ENCODE results near the gene LIG3. TPM values are rescaled to one million over a fixed set of nuclear protein-coding genes. Genes with fewer than 3 reads are reported as not detected.
"Not testable (repeated sequence)": the region's sequence is repeated elsewhere in the genome, so short reads cannot be mapped to it uniquely, and the experiment has no call there.

Gene LIG3
- total RNA-seq, 1 donor from 2014 or later = 44.7 TPM

DNA sequence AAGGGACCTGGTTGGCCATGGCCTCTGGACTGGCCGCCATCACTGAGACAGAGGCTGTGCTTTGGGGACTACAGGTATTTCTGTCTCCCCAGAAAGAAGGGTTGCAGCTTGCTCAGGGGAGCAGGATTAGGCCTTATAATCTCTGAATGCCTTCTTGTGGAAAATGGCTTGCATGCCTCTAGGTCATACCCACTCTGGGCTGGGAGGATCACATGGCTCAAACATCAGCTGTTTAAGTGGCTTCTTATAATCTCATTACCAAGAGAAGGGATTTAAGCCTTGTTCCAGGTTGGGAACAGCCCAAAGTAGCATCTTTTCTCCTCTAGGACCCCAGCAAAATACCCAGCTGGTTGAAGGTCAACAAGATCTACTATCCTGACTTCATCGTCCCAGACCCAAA is 19.1 kb downstream of the LIG3 start:
- no peak overlapping the region for H3K4me3 Mint-ChIP-seq (ENCODE audit: unreplicated experiment)
- TF ChIP-seq, protein P1, sequence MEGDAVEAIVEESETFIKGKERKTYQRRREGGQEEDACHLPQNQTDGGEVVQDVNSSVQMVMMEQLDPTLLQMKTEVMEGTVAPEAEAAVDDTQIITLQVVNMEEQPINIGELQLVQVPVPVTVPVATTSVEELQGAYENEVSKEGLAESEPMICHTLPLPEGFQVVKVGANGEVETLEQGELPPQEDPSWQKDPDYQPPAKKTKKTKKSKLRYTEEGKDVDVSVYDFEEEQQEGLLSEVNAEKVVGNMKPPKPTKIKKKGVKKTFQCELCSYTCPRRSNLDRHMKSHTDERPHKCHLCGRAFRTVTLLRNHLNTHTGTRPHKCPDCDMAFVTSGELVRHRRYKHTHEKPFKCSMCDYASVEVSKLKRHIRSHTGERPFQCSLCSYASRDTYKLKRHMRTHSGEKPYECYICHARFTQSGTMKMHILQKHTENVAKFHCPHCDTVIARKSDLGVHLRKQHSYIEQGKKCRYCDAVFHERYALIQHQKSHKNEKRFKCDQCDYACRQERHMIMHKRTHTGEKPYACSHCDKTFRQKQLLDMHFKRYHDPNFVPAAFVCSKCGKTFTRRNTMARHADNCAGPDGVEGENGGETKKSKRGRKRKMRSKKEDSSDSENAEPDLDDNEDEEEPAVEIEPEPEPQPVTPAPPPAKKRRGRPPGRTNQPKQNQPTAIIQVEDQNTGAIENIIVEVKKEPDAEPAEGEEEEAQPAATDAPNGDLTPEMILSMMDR (IDR thresholded peaks at IDR 0.05) = no peak

DNA sequence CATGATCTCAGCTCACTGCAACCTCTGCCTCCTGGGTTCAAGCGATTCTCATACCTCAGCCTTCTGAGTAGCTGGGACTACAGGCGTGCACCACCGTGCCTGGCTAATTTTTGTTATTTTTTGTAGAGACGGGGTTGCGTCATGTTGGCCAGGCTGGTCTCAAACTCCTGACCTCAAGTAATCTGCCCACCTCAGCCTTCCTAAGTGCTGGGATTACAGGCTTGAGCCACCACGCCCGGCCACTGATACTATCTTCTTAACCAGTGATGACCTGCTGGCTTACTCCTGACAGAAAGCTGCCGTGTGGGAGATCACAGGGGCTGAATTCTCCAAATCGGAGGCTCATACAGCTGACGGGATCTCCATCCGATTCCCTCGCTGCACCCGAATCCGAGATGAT is 20.7 kb downstream of the LIG3 start:
- not testable (repeated sequence) for H3K27ac Mint-ChIP-seq (ENCODE audit: unreplicated experiment); H3K4me3 Mint-ChIP-seq (ENCODE audit: unreplicated experiment); H3K9me3 Mint-ChIP-seq (ENCODE audit: unreplicated experiment); H3K27me3 Mint-ChIP-seq (ENCODE audit: unreplicated experiment); H3K36me3 Mint-ChIP-seq (ENCODE audit: unreplicated experiment); DNase-seq (ENCODE audit: extremely low spot score, unreplicated experiment)
- peaks cover 14% of the 10 kb centered on the region for H3K4me1 Mint-ChIP-seq (ENCODE audit: unreplicated experiment)

More for the DNA sequence above, 19.1 kb downstream of the LIG3 start:
- Mint-ChIP-seq H3K36me3 (ENCODE audit: unreplicated experiment) (peaks cover 14% of the 10 kb centered on the region), H3K27ac (ENCODE audit: unreplicated experiment) (no peak overlapping the region), H3K27me3 (ENCODE audit: unreplicated experiment) (no peaks in the 10 kb centered on the region), H3K4me1 (ENCODE audit: unreplicated experiment) (peaks cover 14% of the 10 kb centered on the region), H3K9me3 (ENCODE audit: unreplicated experiment) (no peaks in the 10 kb centered on the region)
- no peak for DNase-seq (ENCODE audit: extremely low spot score, unreplicated experiment)

DNA sequence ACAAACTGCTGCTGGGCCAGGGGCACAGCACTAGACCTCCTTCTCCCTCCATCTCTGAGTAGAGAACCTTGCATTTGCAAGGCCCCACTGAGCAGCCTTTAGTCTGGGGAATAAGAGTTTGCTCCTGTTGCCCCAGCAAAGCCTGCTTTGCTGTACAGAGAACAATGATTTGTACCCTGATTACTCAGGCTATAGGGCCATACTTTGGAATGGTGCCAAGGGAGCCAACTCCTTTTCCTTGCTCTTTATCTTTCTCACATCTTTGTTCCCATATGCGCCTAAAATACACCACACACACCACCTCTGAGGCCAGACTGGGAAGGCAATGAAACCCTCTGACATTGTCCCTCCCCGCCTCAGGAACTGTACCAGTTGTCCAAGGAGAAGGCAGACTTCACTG is 21.2 kb downstream of the LIG3 start:
- H3K27me3 Mint-ChIP-seq (ENCODE audit: unreplicated experiment) = no peaks in the 10 kb centered on the region
- peaks cover 14% of the 10 kb centered on the region for H3K4me1 Mint-ChIP-seq (ENCODE audit: unreplicated experiment)
- H3K36me3 Mint-ChIP-seq (ENCODE audit: unreplicated experiment) = peaks cover 8% of the 10 kb centered on the region
- no peak overlapping the region for H3K27ac Mint-ChIP-seq (ENCODE audit: unreplicated experiment)
- TF ChIP-seq, protein P1 (IDR thresholded peaks at IDR 0.05) = no peak
- DNase-seq (ENCODE audit: extremely low spot score, unreplicated experiment) = no peak
- H3K4me3 Mint-ChIP-seq (ENCODE audit: unreplicated experiment) = no peak overlapping the region
- no peaks in the 10 kb centered on the region for H3K9me3 Mint-ChIP-seq (ENCODE audit: unreplicated experiment)

DNA sequence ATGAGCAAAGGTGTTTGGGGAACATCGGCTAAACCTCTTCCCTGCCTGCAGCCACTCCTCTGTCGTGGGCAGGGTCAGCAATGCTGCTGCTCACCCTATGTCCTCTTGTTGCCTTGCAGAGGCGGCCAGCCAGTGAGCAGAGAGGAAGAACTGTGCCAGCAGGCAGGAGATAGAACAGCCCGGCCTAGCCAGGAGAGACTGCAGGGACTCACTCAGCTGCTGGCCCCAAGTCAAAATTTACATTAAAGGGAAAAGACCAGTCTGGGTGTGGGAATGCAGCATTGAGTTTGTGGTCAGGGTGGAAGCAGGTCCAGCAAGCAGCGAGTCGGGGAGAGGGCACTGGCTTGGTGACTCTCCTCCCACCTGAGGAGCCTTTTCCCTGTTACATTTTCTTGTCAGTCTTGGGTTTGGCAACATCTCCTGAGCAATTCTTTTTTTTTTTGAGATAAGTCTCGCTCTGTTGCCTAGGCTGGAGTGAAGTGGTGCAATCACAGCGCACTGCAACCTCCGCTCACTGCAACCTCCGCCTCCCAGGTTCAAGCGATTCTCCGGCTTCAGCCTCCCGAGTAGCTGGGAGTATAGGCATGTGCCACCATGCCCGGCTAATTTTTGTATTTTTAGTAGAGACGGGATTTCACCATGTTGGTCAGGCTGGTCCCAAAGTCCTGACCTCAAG is 22.7 kb downstream of the LIG3 start:
- TF ChIP-seq, protein P1 (IDR thresholded peaks at IDR 0.05) = no peak
- no peak overlapping the region for H3K4me3 Mint-ChIP-seq (ENCODE audit: unreplicated experiment)
- H3K9me3 Mint-ChIP-seq (ENCODE audit: unreplicated experiment) = no peaks in the 10 kb centered on the region
- no peak overlapping the region for H3K27ac Mint-ChIP-seq (ENCODE audit: unreplicated experiment)
- DNase-seq (ENCODE audit: extremely low spot score, unreplicated experiment) = no peak
- peaks cover 15% of the 10 kb centered on the region for H3K36me3 Mint-ChIP-seq (ENCODE audit: unreplicated experiment)
- H3K4me1 Mint-ChIP-seq (ENCODE audit: unreplicated experiment) = peaks cover 3% of the 10 kb centered on the region
- H3K27me3 Mint-ChIP-seq (ENCODE audit: unreplicated experiment) = no peaks in the 10 kb centered on the region

DNA sequence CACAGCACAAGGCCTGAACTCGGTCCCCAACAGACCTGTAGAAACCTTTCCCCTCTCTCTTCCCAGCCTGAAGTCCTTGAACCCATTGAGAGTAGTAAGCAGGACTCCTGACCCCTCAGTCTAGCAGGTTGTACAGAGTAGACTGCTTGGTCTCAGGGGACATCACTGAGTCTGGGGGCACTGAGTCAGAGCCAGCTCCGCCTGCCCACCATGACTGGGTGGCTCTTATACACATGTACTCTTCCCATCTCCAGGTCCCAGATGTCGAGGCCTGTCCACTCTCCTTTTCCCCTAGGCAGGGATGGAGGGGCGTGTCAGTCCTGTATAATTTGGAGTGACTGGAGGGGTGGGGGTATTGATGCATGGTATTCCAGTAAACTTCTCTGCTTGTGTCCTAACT is 23.5 kb downstream of the LIG3 start:
- no peak for DNase-seq (ENCODE audit: extremely low spot score, unreplicated experiment)
- Mint-ChIP-seq H3K4me3 (ENCODE audit: unreplicated experiment) (no peak overlapping the region), H3K27ac (ENCODE audit: unreplicated experiment) (no peak overlapping the region)

More for the DNA sequence above, 23.5 kb downstream of the LIG3 start:
- H3K36me3 Mint-ChIP-seq (ENCODE audit: unreplicated experiment) = peaks cover 18% of the 10 kb centered on the region
- TF ChIP-seq, protein P1 (IDR thresholded peaks at IDR 0.05) = no peak
- H3K4me1 Mint-ChIP-seq (ENCODE audit: unreplicated experiment) = no peaks in the 10 kb centered on the region
- no peaks in the 10 kb centered on the region for H3K9me3 Mint-ChIP-seq (ENCODE audit: unreplicated experiment)
- H3K27me3 Mint-ChIP-seq (ENCODE audit: unreplicated experiment) = no peaks in the 10 kb centered on the region
